Activated B cell treated with CpG ODN at 0.5 μM for 24 hours (primary cell): ENCODE results near the gene RPL13A. TPM values are rescaled to one million over a fixed set of nuclear protein-coding genes. Genes with fewer than 3 reads are reported as not detected.
"Not testable (repeated sequence)": the region's sequence is repeated elsewhere in the genome, so short reads cannot be mapped to it uniquely, and the experiment has no call there.

Experiments
- ATAC-seq: fragments of 200-7000 bp; cut with Tn5 transposase; one replicate; pipeline ENCODE4 v1.10.0; 2021; ENCODE audit warnings: low read depth, mild to moderate bottlenecking, moderate library complexity
- CTCF ChIA-PET: fragments of 350-600 bp; sonication (Branson Sonifier 250); formaldehyde crosslinking; loops from one replicate; lab custom pipeline; 2021; ENCODE audit warnings: antibody characterized with exemption; lab: Charles Lee
- POLR2A ChIA-PET: fragments of 350-600 bp; sonication (Branson Sonifier 250); formaldehyde crosslinking; loops from one replicate; lab custom pipeline; 2021; ENCODE audit warnings: antibody characterized with exemption; lab: Charles Lee
- DNase-seq: peaks from one replicate; pipeline ENCODE4 v3.0.0; 2022
- H3K27ac Mint-ChIP-seq: one replicate; pipeline ENCODE4 v1.8.0; 2020; ENCODE audit warnings: mixed read lengths
- H3K27me3 Mint-ChIP-seq: one replicate; pipeline ENCODE4 v1.8.0; 2021; ENCODE audit warnings: mixed read lengths
- H3K36me3 Mint-ChIP-seq: one replicate; pipeline ENCODE4 v1.8.0; 2021; ENCODE audit warnings: low read depth, mixed read lengths
- H3K4me1 Mint-ChIP-seq: one replicate; pipeline ENCODE4 v1.8.0; 2021; ENCODE audit warnings: mixed read lengths
- H3K4me3 Mint-ChIP-seq: one replicate; pipeline ENCODE4 v1.8.0; 2020; ENCODE audit warnings: mild to moderate bottlenecking, mixed read lengths
- H3K9me3 Mint-ChIP-seq: one replicate; pipeline ENCODE4 v1.8.0; 2020; ENCODE audit warnings: mixed read lengths
- CTCF ChIP-seq: fragments of 200-600 bp; IDR thresholded peaks from one replicate; pipeline ENCODE4 v1.8.0; 2022; ENCODE audit warnings: antibody characterized with exemption, mild to moderate bottlenecking
- intact Hi-C: fragments of 100-400 bp; cut with micrococcal nuclease; formaldehyde crosslinking; loops from one replicate; pipeline ENCODE4 v1.15.1; 2024
- total RNA-seq: library from RNA; stranded (reverse); gene quantifications from 2 replicates; pipeline ENCODE4 v1.2.3, GENCODE V29; 2022

The RPL13A gene
- total RNA-seq, 1 donor from 2014 or later, result 6,642 TPM

GRCh38 chr19:49470615-49470978 is 16.8 kb upstream of the RPL13A start:
- H3K4me3 Mint-ChIP-seq, result peak overlapping the region; percentile 41
- H3K36me3 Mint-ChIP-seq, result peaks cover 16% of the 10 kb centered on the region
- DNase-seq (no peak), ATAC-seq (peak; percentile 0)
- intact Hi-C loops, result loop anchor here (1.0 to 2.0 kb wide), 5 partner anchors 27 to 244 kb away; partner anchors contain the start of gene CD37
- H3K27me3 Mint-ChIP-seq, result no peaks in the 10 kb centered on the region
- CTCF ChIA-PET, result interaction anchor here (0.7 to 2.5 kb wide), 14 partner anchors 14 to 263 kb away, joined by 3 to 22 read pairs (median 4); partner anchors contain the start of genes ALDH16A1, PIH1D1 and SLC17A7
- peak overlapping the region; percentile 91 for H3K27ac Mint-ChIP-seq
- H3K4me1 Mint-ChIP-seq, result peaks cover 63% of the 10 kb centered on the region
- H3K9me3 Mint-ChIP-seq, result no peaks in the 10 kb centered on the region
- TF ChIP-seq CTCF, result no peak
- POLR2A ChIA-PET, result interaction anchor here (0.5 to 11.0 kb wide), 25 partner anchors 9 to 757 kb away, joined by 3 to 193 read pairs (median 4); partner anchors contain the start of genes AKT1S1, ALDH16A1, CD37 and NUP62

- Mint-ChIP-seq H3K27me3 (no peaks in the 10 kb centered on the region), H3K9me3 (no peaks in the 10 kb centered on the region), H3K36me3 (peaks cover 11% of the 10 kb centered on the region), H3K4me3 (no peak overlapping the region), H3K4me1 (peaks cover 72% of the 10 kb centered on the region), H3K27ac (peak overlapping the region; percentile 91)
- intact Hi-C loops, result no loop called here
- DNase-seq, result no peak
- CTCF ChIA-PET, result interaction anchor here (0.6 to 1.9 kb wide), 9 partner anchors 20 to 246 kb away, joined by 3 to 20 read pairs (median 4); partner anchors contain the start of gene ALDH16A1
- no peak for TF ChIP-seq CTCF
- POLR2A ChIA-PET, result interaction anchor here (0.5 to 11.0 kb wide), 11 partner anchors 11 to 386 kb away, joined by 3 to 193 read pairs (median 6); partner anchors contain the start of genes ALDH16A1, PIH1D1 and RPL13A
- ATAC-seq, result no peak
These were observed 14.5 kb upstream of the RPL13A start for GRCh38 chr19:49472936-49473335.

GRCh38 chr19:49473501-49473867 is 13.9 kb upstream of the RPL13A start:
- CTCF ChIA-PET, result interaction anchor here (0.7 to 1.9 kb wide), 16 partner anchors 15 to 248 kb away, joined by 3 to 20 read pairs (median 4); partner anchors contain the start of gene ALDH16A1

GRCh38 chr19:49473868-49474541 is 13.4 kb upstream of the RPL13A start, which contains the start of gene FLT3LG:
TSS of gene FLT3LG (plus strand) at chr19:49474215. CDS start at chr19:49474640, 425 bp downstream.
- Mint-ChIP-seq H3K27ac (peak within 1 kb of the TSS; percentile 91), H3K4me1 (peaks cover 67% of the 10 kb centered on the region), H3K27me3 (no peaks in the 10 kb centered on the region), H3K9me3 (no peaks in the 10 kb centered on the region), H3K36me3 (peaks cover 6% of the 10 kb centered on the region), H3K4me3 (peak within 1 kb of the TSS; percentile 92)
- TF ChIP-seq CTCF, result peak; percentile 52
- intact Hi-C loops, result loop anchor here (1.0 kb wide), 5 partner anchors 13 to 204 kb away; partner anchors contain the start of genes RPL13A and RPS11
- CTCF ChIA-PET, result interaction anchor here (0.7 to 1.9 kb wide), 16 partner anchors 14 to 248 kb away, joined by 3 to 20 read pairs (median 4); partner anchors contain the start of gene ALDH16A1
- POLR2A ChIA-PET, result interaction anchor here (0.5 to 11.0 kb wide), 9 partner anchors 14 to 174 kb away, joined by 3 to 193 read pairs (median 5); partner anchors contain the start of genes ALDH16A1, PIH1D1, RPL13A and RPS11
- peak; percentile 92 for DNase-seq
- peak; percentile 45 for ATAC-seq

More at GRCh38 chr19:49473501-49473867, 13.9 kb upstream of the RPL13A start:
- H3K36me3 Mint-ChIP-seq, intact Hi-C loops, H3K9me3 Mint-ChIP-seq, DNase-seq, ATAC-seq, H3K27me3 Mint-ChIP-seq: not testable (repeated sequence)
- peak overlapping the region; percentile 92 for H3K4me3 Mint-ChIP-seq
- POLR2A ChIA-PET, result interaction anchor here (0.5 to 11.0 kb wide), 11 partner anchors 14 to 386 kb away, joined by 3 to 193 read pairs (median 5); partner anchors contain the start of genes ALDH16A1, PIH1D1, RPL13A and RPS11
- peaks cover 69% of the 10 kb centered on the region for H3K4me1 Mint-ChIP-seq
- H3K27ac Mint-ChIP-seq, result peak overlapping the region; percentile 91

- H3K27me3 Mint-ChIP-seq, result no peaks in the 10 kb centered on the region
- intact Hi-C loops, result loop anchor here (1.0 kb wide), 5 partner anchors 13 to 204 kb away; partner anchors contain the start of genes RPL13A and RPS11
- peak overlapping the region; percentile 91 for H3K27ac Mint-ChIP-seq
- peak overlapping the region; percentile 92 for H3K4me3 Mint-ChIP-seq
- no peak for ATAC-seq
- DNase-seq, result no peak
- CTCF ChIA-PET, result interaction anchor here (1.2 to 1.4 kb wide), 3 partner anchors 14 to 249 kb away, joined by 3 to 9 read pairs (median 5); no protein-coding TSS in a partner anchor
- H3K36me3 Mint-ChIP-seq, result peaks cover 4% of the 10 kb centered on the region
- no peaks in the 10 kb centered on the region for H3K9me3 Mint-ChIP-seq
- POLR2A ChIA-PET, result interaction anchor here (1.0 to 11.0 kb wide), 5 partner anchors 11 to 83 kb away, joined by 3 to 193 read pairs (median 5); partner anchors contain the start of genes ALDH16A1, PIH1D1 and RPL13A
- TF ChIP-seq CTCF, result no peak
- H3K4me1 Mint-ChIP-seq, result peaks cover 63% of the 10 kb centered on the region
These were observed 12.9 kb upstream of the RPL13A start for GRCh38 chr19:49474542-49474924.
